GM23338 (cell line): Measurements from ENCODE around the gene RAB37. TPM values are rescaled to one million over a fixed set of nuclear protein-coding genes. Genes with fewer than 3 reads are reported as not detected.

Experiments used
- ATAC-seq: fragments of 200-7000 bp; cut with Tn5 transposase; 3 replicates; pipeline ENCODE4 v1.9.1; 2020
- DNase-seq: peaks from one replicate; pipeline ENCODE4 v3.0.0-alpha.2; 2015; ENCODE audit warnings: low spot score
- H2AFZ ChIP-seq: fragments of 200-600 bp; sonication (generic); 2 replicates; pipeline ENCODE4 v1.8.0; 2016; ENCODE audit warnings: antibody characterized with exemption, mild to moderate bottlenecking, moderate library complexity
- H3F3A ChIP-seq: fragments of 200-600 bp; sonication (generic); replicated peaks from 2 replicates; pipeline ENCODE4 v1.8.0; 2017; ENCODE audit warnings: antibody characterized with exemption, mixed run types, low read depth
- H3K27ac ChIP-seq: fragments of 200-600 bp; sonication (generic); 2 replicates; pipeline ENCODE4 v1.6.1; 2016; ENCODE audit warnings: low read depth
- H3K27me3 ChIP-seq: fragments of 200-600 bp; sonication (generic); 2 replicates; pipeline ENCODE4 v1.8.0; 2016; ENCODE audit warnings: mild to moderate bottlenecking, mixed run types, moderate library complexity; ENCODE audit not compliant: insufficient read depth
- H3K36me3 ChIP-seq: fragments of 200-600 bp; sonication (generic); 2 replicates; pipeline ENCODE4 v1.8.0; 2016; ENCODE audit warnings: mild to moderate bottlenecking; ENCODE audit not compliant: insufficient read depth
- H3K4me1 ChIP-seq: fragments of 200-600 bp; sonication (generic); 2 replicates; pipeline ENCODE4 v1.8.0; 2016; ENCODE audit warnings: mild to moderate bottlenecking, moderate library complexity; ENCODE audit not compliant: insufficient read depth
- H3K4me2 ChIP-seq: fragments of 200-600 bp; sonication (generic); 2 replicates; pipeline ENCODE4 v1.7.1; 2017; ENCODE audit warnings: mixed run types
- H3K4me3 ChIP-seq: fragments of 200-600 bp; sonication (generic); 2 replicates; pipeline ENCODE4 v1.6.1; 2016; ENCODE audit warnings: mixed run types
- H3K79me2 ChIP-seq: fragments of 200-600 bp; sonication (generic); replicated peaks from 2 replicates; pipeline ENCODE4 v1.8.0; 2017; ENCODE audit warnings: mild to moderate bottlenecking; ENCODE audit not compliant: insufficient read depth
- H3K9me2 ChIP-seq: fragments of 200-600 bp; sonication (generic); 2 replicates; pipeline ENCODE4 v1.8.0; 2017; ENCODE audit not compliant: insufficient read depth
- H4K20me1 ChIP-seq: fragments of 200-600 bp; sonication (generic); replicated peaks from 2 replicates; pipeline ENCODE4 v1.8.0; 2017; ENCODE audit warnings: mild to moderate bottlenecking; ENCODE audit not compliant: insufficient read depth
- H3K27ac Mint-ChIP-seq: 2 replicates; pipeline ENCODE4 v1.8.0; 2020; ENCODE audit warnings: inconsistent platforms, mild to moderate bottlenecking, moderate library complexity, mixed read lengths
- H3K27me3 Mint-ChIP-seq: 3 replicates; pipeline ENCODE4 v1.8.0; 2022; ENCODE audit warnings: low read depth, mild to moderate bottlenecking, moderate library complexity, mixed read lengths, inconsistent platforms; ENCODE audit not compliant: insufficient read depth, poor library complexity
- H3K36me3 Mint-ChIP-seq: 3 replicates; pipeline ENCODE4 v1.8.0; 2021; ENCODE audit warnings: low read depth, mild to moderate bottlenecking, inconsistent platforms, moderate library complexity, mixed read lengths
- H3K4me1 Mint-ChIP-seq: 3 replicates; pipeline ENCODE4 v1.8.0; 2020; ENCODE audit warnings: mild to moderate bottlenecking, inconsistent platforms, mixed read lengths
- H3K4me3 Mint-ChIP-seq: 3 replicates; pipeline ENCODE4 v1.8.0; 2021; ENCODE audit warnings: moderate library complexity, mild to moderate bottlenecking, inconsistent platforms, mixed read lengths
- H3K9me3 Mint-ChIP-seq: 3 replicates; pipeline ENCODE4 v1.8.0; 2020; ENCODE audit warnings: moderate library complexity, mild to moderate bottlenecking, inconsistent platforms, mixed read lengths
- CREB1 ChIP-seq: fragments of 250-450 bp; sonication (Bioruptor Pico); IDR thresholded peaks from 2 replicates; pipeline ENCODE4 v1.5.0; 2020; ENCODE audit warnings: low read depth, mild to moderate bottlenecking, moderate library complexity
- NANOG ChIP-seq: IDR thresholded peaks from 2 replicates; pipeline ENCODE4 v1.6.1; 2016; ENCODE audit warnings: antibody characterized with exemption, borderline replicate concordance
- POLR2AphosphoS5 ChIP-seq: IDR thresholded peaks from 2 replicates; pipeline ENCODE4 v1.6.1; 2016; ENCODE audit warnings: antibody characterized with exemption, low read depth
- ZNF462 ChIP-seq: fragments of 250-450 bp; sonication (Bioruptor Pico); IDR thresholded peaks from 2 replicates; pipeline ENCODE4 v1.5.0; 2020; ENCODE audit warnings: mild to moderate bottlenecking, moderate library complexity
- polyA plus RNA-seq: library from polyadenylated mRNA; unstranded; fragments of >200 nt; fragmentation: Nextera tagmentation; extraction: Ambion mirVana; gene quantifications from 2 replicates; pipeline ENCODE4 v1.2.1, GENCODE V29; 2016
- total RNA-seq: library from RNA; depleted of rRNA; stranded (reverse); fragments of >200 nt; shearing (Covaris generic); gene quantifications from 2 replicates; pipeline ENCODE4 v1.2.3, GENCODE V29; 2014

RAB37 gene
- total and polyA plus RNA-seq, 2 experiments from 2014 or later, result 3.3 to 5.2 TPM

GRCh38 chr17:74776044-74776962 is 39.2 kb downstream of the RAB37 start, which contains the start of gene NAT9 (continued):
- no peak for TF ChIP-seq ZNF462
- peak; percentile 90 for TF ChIP-seq POLR2AphosphoS5
- peak; percentile 78 for TF ChIP-seq CREB1

- Histone ChIP-seq H3K4me2 (peak overlapping the region; percentile 99), H2AFZ (no peak overlapping the region), H3K27ac (0 out of 2 replicates have a peak overlapping the region, but pooled peaks have one; percentile 45), H4K20me1 (peaks cover 21% of the 10 kb centered on the region; the same call in 1 of the 2 replicates), H3K4me1 (peaks cover 12% of the 10 kb centered on the region), H3K27me3 (no peaks in the 10 kb centered on the region), H3K79me2 (peaks cover 35% of the 10 kb centered on the region), H3K4me3 (peak overlapping the region; percentile 93), H3K36me3 (no peaks in the 10 kb centered on the region), H3K9me2 (no peaks in the 10 kb centered on the region), H3F3A (peaks cover 4% of the 10 kb centered on the region)
- Mint-ChIP-seq H3K27me3 (peaks cover 14% of the 10 kb centered on the region), H3K4me1 (peaks cover 14% of the 10 kb centered on the region), H3K4me3 (peak overlapping the region; percentile 93), H3K27ac (peak overlapping the region; percentile 28; the same call in 1 of the 2 replicates), H3K36me3 (peaks cover 33% of the 10 kb centered on the region), H3K9me3 (no peaks in the 10 kb centered on the region)
- ATAC-seq, result no peak
- no peak for DNase-seq
- no peak for TF ChIP-seq NANOG
- no peak for TF ChIP-seq ZNF462
Observed at GRCh38 chr17:74776990-74777389, 39.9 kb downstream of the RAB37 start.
